WTC11 (cell line): ENCODE measurements around the gene BMPR1B. TPM values are rescaled to one million over a fixed set of nuclear protein-coding genes. Genes with fewer than 3 reads are reported as not detected.

Experiments used
- ATAC-seq: fragments of 200-7000 bp; cut with Tn5 transposase; 2 replicates; pipeline ENCODE4 v1.10.0; 2021; ENCODE audit warnings: mild to moderate bottlenecking, moderate library complexity
- CTCF ChIA-PET: fragments of 300-600 bp; sonication (Branson Sonifier 250); formaldehyde crosslinking; loops from one replicate; lab custom pipeline; 2021; ENCODE audit warnings: antibody characterized with exemption; lab: Charles Lee
- POLR2A ChIA-PET: fragments of 350-600 bp; sonication (Branson Sonifier 250); formaldehyde crosslinking; loops from one replicate; lab custom pipeline; 2021; ENCODE audit warnings: antibody characterized with exemption; lab: Charles Lee
- DNase-seq: peaks from one replicate; pipeline ENCODE4 v3.0.0; 2021; ENCODE audit warnings: low spot score
- H3K27ac Mint-ChIP-seq: 2 replicates; pipeline ENCODE4 v1.8.0; 2021; ENCODE audit warnings: mixed read lengths
- H3K27me3 Mint-ChIP-seq: 2 replicates; pipeline ENCODE4 v1.8.0; 2021; ENCODE audit warnings: low read depth, mild to moderate bottlenecking, moderate library complexity, mixed read lengths
- H3K36me3 Mint-ChIP-seq: 2 replicates; pipeline ENCODE4 v1.8.0; 2021; ENCODE audit warnings: mixed read lengths
- H3K4me1 Mint-ChIP-seq: 2 replicates; pipeline ENCODE4 v1.8.0; 2022; ENCODE audit warnings: mixed read lengths
- H3K4me3 Mint-ChIP-seq: 2 replicates; pipeline ENCODE4 v1.8.0; 2021; ENCODE audit warnings: mild to moderate bottlenecking, moderate library complexity, mixed read lengths
- H3K9me3 Mint-ChIP-seq: 2 replicates; pipeline ENCODE4 v1.8.0; 2021; ENCODE audit warnings: mixed read lengths
- AR ChIP-seq: fragments of 250-450 bp; sonication (Bioruptor Pico); IDR thresholded peaks from 2 replicates; pipeline ENCODE4 v1.9.0; 2021; ENCODE audit warnings: mild to moderate bottlenecking
- ATF1 ChIP-seq: sonication (generic); formaldehyde crosslinking; IDR thresholded peaks from 2 replicates; pipeline ENCODE4 v1.8.1; 2023; ENCODE audit warnings: mild to moderate bottlenecking, moderate library complexity, missing genetic modification reagents
- CBFB ChIP-seq: sonication (generic); formaldehyde crosslinking; IDR thresholded peaks from 2 replicates; pipeline ENCODE4 v1.8.1; 2022; ENCODE audit warnings: mild to moderate bottlenecking, low read depth, missing genetic modification reagents
- CDX4 ChIP-seq: fragments of 250-450 bp; sonication (Bioruptor Pico); IDR thresholded peaks from 2 replicates; pipeline ENCODE4 v1.9.0; 2021; ENCODE audit warnings: moderate library complexity, mild to moderate bottlenecking, inconsistent platforms, borderline replicate concordance
- E2F1 ChIP-seq: sonication (generic); formaldehyde crosslinking; IDR thresholded peaks from 2 replicates; pipeline ENCODE4 v1.8.0; 2022; ENCODE audit warnings: mild to moderate bottlenecking, missing genetic modification reagents
- ELF4 ChIP-seq: sonication (generic); formaldehyde crosslinking; IDR thresholded peaks from 2 replicates; pipeline ENCODE4 v1.8.1; 2022; ENCODE audit warnings: low read depth, mild to moderate bottlenecking, moderate library complexity, missing genetic modification reagents
- FOXP1 ChIP-seq: sonication (generic); formaldehyde crosslinking; IDR thresholded peaks from 2 replicates; pipeline ENCODE4 v1.8.0; 2022; ENCODE audit warnings: missing genetic modification reagents, mild to moderate bottlenecking, moderate library complexity, borderline replicate concordance
- FOXP4 ChIP-seq: sonication (generic); formaldehyde crosslinking; IDR thresholded peaks from 2 replicates; pipeline ENCODE4 v1.8.0; 2022; ENCODE audit warnings: mild to moderate bottlenecking, missing genetic modification reagents
- GRHL2 ChIP-seq: fragments of 250-450 bp; sonication (Bioruptor Pico); IDR thresholded peaks from 2 replicates; pipeline ENCODE4 v1.8.0; 2022; ENCODE audit warnings: mild to moderate bottlenecking, moderate library complexity; ENCODE audit not compliant: insufficient replicate concordance, severe bottlenecking
- HMGXB4 ChIP-seq: sonication (generic); formaldehyde crosslinking; IDR thresholded peaks from 2 replicates; pipeline ENCODE4 v1.8.1; 2023; ENCODE audit warnings: mild to moderate bottlenecking, moderate library complexity, missing genetic modification reagents
- JAZF1 ChIP-seq: fragments of 250-450 bp; sonication (Bioruptor Pico); IDR thresholded peaks from 2 replicates; pipeline ENCODE4 v1.9.0; 2021; ENCODE audit warnings: moderate library complexity, mild to moderate bottlenecking, inconsistent platforms
- NR3C1 ChIP-seq: sonication (generic); formaldehyde crosslinking; conservative IDR thresholded peaks from 2 replicates; pipeline ENCODE4 v1.8.1; 2023; ENCODE audit warnings: low read depth, mild to moderate bottlenecking, missing genetic modification reagents
- OVOL2 ChIP-seq: fragments of 250-450 bp; sonication (Bioruptor Pico); IDR thresholded peaks from 2 replicates; pipeline ENCODE4 v1.9.0; 2021; ENCODE audit warnings: mild to moderate bottlenecking, borderline replicate concordance
- RELA ChIP-seq: sonication (generic); formaldehyde crosslinking; IDR thresholded peaks from 2 replicates; pipeline ENCODE4 v1.8.1; 2022; ENCODE audit warnings: missing genetic modification reagents, mild to moderate bottlenecking, borderline replicate concordance
- SOX15 ChIP-seq: fragments of 250-450 bp; sonication (Bioruptor Pico); IDR thresholded peaks from 2 replicates; pipeline ENCODE4 v1.9.0; 2021; ENCODE audit warnings: mild to moderate bottlenecking
- USF2 ChIP-seq: sonication (generic); formaldehyde crosslinking; IDR thresholded peaks from 2 replicates; pipeline ENCODE4 v1.8.1; 2023; ENCODE audit warnings: mild to moderate bottlenecking, missing genetic modification reagents, moderate library complexity
- ZNF219 ChIP-seq: sonication (generic); formaldehyde crosslinking; IDR thresholded peaks from 2 replicates; pipeline ENCODE4 v1.8.0; 2023; ENCODE audit warnings: missing genetic modification reagents, mild to moderate bottlenecking, borderline replicate concordance
- ZNF281 ChIP-seq: sonication (generic); formaldehyde crosslinking; IDR thresholded peaks from 2 replicates; pipeline ENCODE4 v1.8.0; 2023; ENCODE audit warnings: mild to moderate bottlenecking, missing genetic modification reagents
- ZNF416 ChIP-seq: fragments of 250-450 bp; sonication (Bioruptor Pico); IDR thresholded peaks from 2 replicates; pipeline ENCODE4 v1.9.0; 2021; ENCODE audit warnings: mild to moderate bottlenecking, inconsistent platforms
- ZNF512 ChIP-seq: sonication (generic); formaldehyde crosslinking; IDR thresholded peaks from 2 replicates; pipeline ENCODE4 v1.8.1; 2022; ENCODE audit warnings: missing genetic modification reagents, borderline replicate concordance
- ZNF671 ChIP-seq: fragments of 250-450 bp; sonication (Bioruptor Pico); IDR thresholded peaks from 2 replicates; pipeline ENCODE4 v1.8.0; 2021; ENCODE audit warnings: mild to moderate bottlenecking
- ZSCAN18 ChIP-seq: fragments of 250-450 bp; sonication (Bioruptor Pico); IDR thresholded peaks from 2 replicates; pipeline ENCODE4 v2.1.2; 2022; ENCODE audit warnings: mild to moderate bottlenecking, moderate library complexity
- total RNA-seq: library from RNA; stranded (reverse); gene quantifications from 3 replicates; pipeline ENCODE4 v1.2.3, GENCODE V29; 2021

The BMPR1B gene
- total RNA-seq, 1 experiment from 2014 or later, result 0.77 TPM

- no peak for TF ChIP-seq E2F1 (CRISPR knock-in tag)
- no peak for TF ChIP-seq ZNF671 (CRISPR knock-in tag)
- no peak for TF ChIP-seq USF2 (CRISPR knock-in tag)
- TF ChIP-seq NR3C1 (CRISPR knock-in tag), result no peak
- TF ChIP-seq FOXP1, result no peak
- TF ChIP-seq AR, result no peak
- no peak for TF ChIP-seq CDX4 (CRISPR knock-in tag)
- no peak for TF ChIP-seq ZNF416
- TF ChIP-seq ZSCAN18, result no peak
- no peak for TF ChIP-seq SOX15 (CRISPR knock-in tag)
- no peak for TF ChIP-seq ZNF219 (CRISPR knock-in tag)
- no peak for TF ChIP-seq RELA
- no peak for TF ChIP-seq CBFB (CRISPR knock-in tag)
- no peak for TF ChIP-seq FOXP4 (CRISPR knock-in tag)
- no peak for TF ChIP-seq GRHL2
- TF ChIP-seq, all 79 proteins: peak for 0
Observed at GRCh38 chr4:94802091-94802490, 44.3 kb downstream of the BMPR1B start (continued).

- no peak overlapping the region for H3K4me3 Mint-ChIP-seq
- ChIA-PET POLR2A (no interaction called here), CTCF (no interaction called here)
- peaks cover 3% of the 10 kb centered on the region; the same call in 1 of the 2 replicates for H3K9me3 Mint-ChIP-seq
- H3K27ac Mint-ChIP-seq, result no peak overlapping the region
- H3K36me3 Mint-ChIP-seq, result no peaks in the 10 kb centered on the region
- ATAC-seq, result no peak
- H3K4me1 Mint-ChIP-seq, result peaks cover 9% of the 10 kb centered on the region
- no peak for DNase-seq
- H3K27me3 Mint-ChIP-seq, result no peaks in the 10 kb centered on the region
- TF ChIP-seq OVOL2 (CRISPR knock-in tag) (no peak), ZNF281 (CRISPR knock-in tag) (no peak), ELF4 (CRISPR knock-in tag) (no peak), JAZF1 (CRISPR knock-in tag) (no peak), HMGXB4 (CRISPR knock-in tag) (no peak), ZNF512 (CRISPR knock-in tag) (no peak), ATF1 (CRISPR knock-in tag) (no peak), NR3C1 (CRISPR knock-in tag) (no peak)
Observed at GRCh38 chr4:94803181-94803580, 45.4 kb downstream of the BMPR1B start.
